ENCODE results near the gene KLK8.

The KLK8 gene

GRCh38 chr19:51002542-51003311 is 1.3 kb upstream of the KLK8 start:
- Histone ChIP-seq H3K9me2 (replicated peaks; ENCODE audit: insufficient read depth, low read length) (no peaks in the 10 kb centered on the region), H3F3A (ENCODE audit: insufficient read depth) (no peaks in the 10 kb centered on the region), H4K20me1 (ENCODE audit: low read depth, low read length) (no peaks in the 10 kb centered on the region), H3K27ac (ENCODE audit: low read depth, low read length) (no peak overlapping the region), H3K4me3 (ENCODE audit: insufficient read depth, low read length, poor library complexity, severe bottlenecking) (no peak overlapping the region), H3K9ac (ENCODE audit: low read length) (no peak overlapping the region), H2AFZ (ENCODE audit: low read depth, low read length, severe bottlenecking) (no peak overlapping the region), H3K9me3 (ENCODE audit: insufficient read depth, low read length) (no peaks in the 10 kb centered on the region), H3K36me3 (ENCODE audit: low read length) (no peaks in the 10 kb centered on the region), H3K27me3 (ENCODE audit: low read length) (no peaks in the 10 kb centered on the region), H3K79me2 (ENCODE audit: insufficient read depth, low read length) (no peaks in the 10 kb centered on the region), H3K4me2 (ENCODE audit: low read depth, low read length, poor library complexity, severe bottlenecking) (no peak overlapping the region)
- TF ChIP-seq CTCF (IDR thresholded peaks at IDR 0.05; ENCODE audit: insufficient read depth, low read length, poor library complexity, severe bottlenecking) (no peak), EZH2phosphoT487 (conservative IDR thresholded peaks at IDR 0.05; ENCODE audit: low read length) (no peak)

GRCh38 chr19:51002089-51002532 is 707 bp upstream of the KLK8 start:
- Histone ChIP-seq H3K27me3 (ENCODE audit: low read length) (no peaks in the 10 kb centered on the region), H3F3A (ENCODE audit: insufficient read depth) (no peaks in the 10 kb centered on the region), H3K9me2 (replicated peaks; ENCODE audit: insufficient read depth, low read length) (no peaks in the 10 kb centered on the region), H4K20me1 (ENCODE audit: low read depth, low read length) (no peaks in the 10 kb centered on the region), H3K4me3 (ENCODE audit: insufficient read depth, low read length, poor library complexity, severe bottlenecking) (no peak overlapping the region), H3K27ac (ENCODE audit: low read depth, low read length) (no peak overlapping the region), H3K79me2 (ENCODE audit: insufficient read depth, low read length) (no peaks in the 10 kb centered on the region), H2AFZ (ENCODE audit: low read depth, low read length, severe bottlenecking) (no peak overlapping the region), H3K9ac (ENCODE audit: low read length) (no peak overlapping the region), H3K4me2 (ENCODE audit: low read depth, low read length, poor library complexity, severe bottlenecking) (no peak overlapping the region), H3K36me3 (ENCODE audit: low read length) (no peaks in the 10 kb centered on the region), H3K9me3 (ENCODE audit: insufficient read depth, low read length) (no peaks in the 10 kb centered on the region)
- TF ChIP-seq EZH2phosphoT487 (conservative IDR thresholded peaks at IDR 0.05; ENCODE audit: low read length) (no peak), CTCF (IDR thresholded peaks at IDR 0.05; ENCODE audit: insufficient read depth, low read length, poor library complexity, severe bottlenecking) (no peak)

- H3K9me3 ChIP-seq (ENCODE audit: insufficient read depth, low read length): no peaks in the 10 kb centered on the region
- TF ChIP-seq EZH2phosphoT487 (conservative IDR thresholded peaks at IDR 0.05; ENCODE audit: low read length): no peak
- TF ChIP-seq CTCF (IDR thresholded peaks at IDR 0.05; ENCODE audit: insufficient read depth, low read length, poor library complexity, severe bottlenecking): no peak
- H3K9ac ChIP-seq (ENCODE audit: low read length): no peak overlapping the region
- no peak overlapping the region for H3K27ac ChIP-seq (ENCODE audit: low read depth, low read length)
- no peak overlapping the region for H3K4me2 ChIP-seq (ENCODE audit: low read depth, low read length, poor library complexity, severe bottlenecking)
- no peak overlapping the region for H3K4me3 ChIP-seq (ENCODE audit: insufficient read depth, low read length, poor library complexity, severe bottlenecking)
- H3F3A ChIP-seq (ENCODE audit: insufficient read depth): no peaks in the 10 kb centered on the region
- no peaks in the 10 kb centered on the region; the same call in 1 of the 2 replicates for H3K27me3 ChIP-seq (ENCODE audit: low read length)
- H3K36me3 ChIP-seq (ENCODE audit: low read length): no peaks in the 10 kb centered on the region
- no peak overlapping the region for H2AFZ ChIP-seq (ENCODE audit: low read depth, low read length, severe bottlenecking)
- H4K20me1 ChIP-seq (ENCODE audit: low read depth, low read length): no peaks in the 10 kb centered on the region
- H3K79me2 ChIP-seq (ENCODE audit: insufficient read depth, low read length): no peaks in the 10 kb centered on the region
- no peaks in the 10 kb centered on the region for H3K9me2 ChIP-seq (replicated peaks; ENCODE audit: insufficient read depth, low read length)
Measured at GRCh38 chr19:51000981-51001380, 423 bp downstream of the KLK8 start.

All from SU-DHL-6 (cell line).